ENCODE results near the gene SLC2A4RG.

The SLC2A4RG gene

DNA sequence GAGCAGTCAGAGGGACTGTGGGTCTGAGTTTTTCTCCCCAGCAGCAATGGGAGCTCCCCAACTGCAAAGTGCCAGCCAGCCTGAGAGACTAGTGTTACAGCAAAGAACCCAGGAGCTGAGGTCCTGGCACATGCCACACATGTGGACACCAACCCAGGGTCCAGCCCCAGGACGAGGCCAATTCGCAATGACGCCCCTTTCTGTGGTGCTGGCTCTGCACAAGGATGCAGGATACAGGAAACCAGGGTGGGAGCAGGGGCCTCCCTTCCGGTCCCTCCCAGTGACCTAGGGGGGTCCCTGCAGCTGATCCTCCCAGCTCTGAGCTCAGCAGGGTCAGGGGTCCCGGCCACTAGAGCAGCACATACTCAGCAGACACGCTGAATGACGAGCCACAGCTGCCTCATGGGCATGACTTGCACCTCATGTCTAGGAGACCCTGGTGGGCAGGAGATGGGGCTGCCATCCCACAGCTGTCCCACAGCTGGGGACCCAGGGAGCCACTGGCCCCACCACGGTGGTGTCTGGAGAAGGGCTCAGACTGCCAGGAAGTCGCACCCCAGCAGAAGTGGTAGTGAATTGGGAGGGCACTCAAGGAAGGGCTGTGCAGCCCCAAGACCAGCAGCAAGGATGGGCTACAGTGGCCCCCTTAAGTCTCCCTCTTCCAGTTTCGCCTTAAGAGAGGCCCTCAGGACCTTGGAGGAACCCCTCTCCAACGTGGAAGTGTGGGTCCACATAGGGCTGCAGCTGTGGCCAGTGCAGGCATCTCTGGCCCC is 35.4 kb upstream of the SLC2A4RG start:
- TF ChIP-seq, protein P1, sequence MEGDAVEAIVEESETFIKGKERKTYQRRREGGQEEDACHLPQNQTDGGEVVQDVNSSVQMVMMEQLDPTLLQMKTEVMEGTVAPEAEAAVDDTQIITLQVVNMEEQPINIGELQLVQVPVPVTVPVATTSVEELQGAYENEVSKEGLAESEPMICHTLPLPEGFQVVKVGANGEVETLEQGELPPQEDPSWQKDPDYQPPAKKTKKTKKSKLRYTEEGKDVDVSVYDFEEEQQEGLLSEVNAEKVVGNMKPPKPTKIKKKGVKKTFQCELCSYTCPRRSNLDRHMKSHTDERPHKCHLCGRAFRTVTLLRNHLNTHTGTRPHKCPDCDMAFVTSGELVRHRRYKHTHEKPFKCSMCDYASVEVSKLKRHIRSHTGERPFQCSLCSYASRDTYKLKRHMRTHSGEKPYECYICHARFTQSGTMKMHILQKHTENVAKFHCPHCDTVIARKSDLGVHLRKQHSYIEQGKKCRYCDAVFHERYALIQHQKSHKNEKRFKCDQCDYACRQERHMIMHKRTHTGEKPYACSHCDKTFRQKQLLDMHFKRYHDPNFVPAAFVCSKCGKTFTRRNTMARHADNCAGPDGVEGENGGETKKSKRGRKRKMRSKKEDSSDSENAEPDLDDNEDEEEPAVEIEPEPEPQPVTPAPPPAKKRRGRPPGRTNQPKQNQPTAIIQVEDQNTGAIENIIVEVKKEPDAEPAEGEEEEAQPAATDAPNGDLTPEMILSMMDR (IDR thresholded peaks at IDR 0.05; ENCODE audit: insufficient read depth, low read depth, low read length, missing control alignments) = no peak
- no peak overlapping the region for H3K4me3 ChIP-seq (ENCODE audit: low read depth, low read length)
- no peak for DNase-seq (ENCODE audit: low read depth)

- no peak overlapping the region for H3K4me3 ChIP-seq (ENCODE audit: low read depth, low read length)
- DNase-seq (ENCODE audit: low read depth) = no peak
- TF ChIP-seq, protein P1 (IDR thresholded peaks at IDR 0.05; ENCODE audit: insufficient read depth, low read depth, low read length, missing control alignments) = no peak
These were observed 34.8 kb upstream of the SLC2A4RG start for GRCh38 chr20:63704749-63705117.

DNA sequence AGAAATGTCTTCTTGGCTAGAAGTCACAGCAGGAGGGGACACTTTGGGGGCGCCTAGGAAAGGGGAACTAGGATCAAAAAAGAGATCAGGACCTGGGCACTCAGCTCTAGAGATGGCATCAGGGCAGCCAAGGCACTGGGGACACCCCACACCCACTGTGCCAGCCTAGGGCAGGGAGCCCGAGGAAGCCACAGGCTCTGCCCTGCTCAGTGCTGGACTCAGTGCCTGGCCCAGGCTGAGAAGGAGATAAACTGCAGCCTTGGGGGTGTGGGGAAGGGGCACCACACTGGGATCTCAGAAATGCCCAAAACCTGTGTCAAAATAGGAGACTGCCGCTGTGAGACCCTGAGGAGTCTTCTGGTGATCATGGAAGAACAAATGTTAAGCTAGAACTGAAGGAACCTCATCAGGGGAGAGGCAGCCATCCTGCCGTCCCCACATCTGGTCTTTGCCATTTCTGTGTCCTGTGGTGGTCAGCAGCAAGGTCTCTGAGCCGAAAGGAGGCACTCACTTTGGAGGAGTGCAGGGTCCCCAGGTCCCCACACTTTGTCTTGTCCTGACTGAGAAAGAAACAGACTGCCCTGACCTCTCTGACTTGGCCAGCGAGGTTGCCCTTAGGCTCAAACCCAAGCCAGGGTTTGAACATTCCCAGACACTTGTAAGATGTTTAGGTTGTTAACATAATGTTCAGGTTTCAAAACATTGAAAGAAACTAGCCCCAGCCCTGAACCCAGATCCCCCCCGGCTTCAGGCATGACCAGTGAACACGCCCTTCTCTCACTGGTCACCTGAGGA is 34.1 kb upstream of the SLC2A4RG start:
- TF ChIP-seq, protein P1 (IDR thresholded peaks at IDR 0.05; ENCODE audit: insufficient read depth, low read depth, low read length, missing control alignments) = no peak
- no peak overlapping the region for H3K4me3 ChIP-seq (ENCODE audit: low read depth, low read length)
- no peak for DNase-seq (ENCODE audit: low read depth)

DNA sequence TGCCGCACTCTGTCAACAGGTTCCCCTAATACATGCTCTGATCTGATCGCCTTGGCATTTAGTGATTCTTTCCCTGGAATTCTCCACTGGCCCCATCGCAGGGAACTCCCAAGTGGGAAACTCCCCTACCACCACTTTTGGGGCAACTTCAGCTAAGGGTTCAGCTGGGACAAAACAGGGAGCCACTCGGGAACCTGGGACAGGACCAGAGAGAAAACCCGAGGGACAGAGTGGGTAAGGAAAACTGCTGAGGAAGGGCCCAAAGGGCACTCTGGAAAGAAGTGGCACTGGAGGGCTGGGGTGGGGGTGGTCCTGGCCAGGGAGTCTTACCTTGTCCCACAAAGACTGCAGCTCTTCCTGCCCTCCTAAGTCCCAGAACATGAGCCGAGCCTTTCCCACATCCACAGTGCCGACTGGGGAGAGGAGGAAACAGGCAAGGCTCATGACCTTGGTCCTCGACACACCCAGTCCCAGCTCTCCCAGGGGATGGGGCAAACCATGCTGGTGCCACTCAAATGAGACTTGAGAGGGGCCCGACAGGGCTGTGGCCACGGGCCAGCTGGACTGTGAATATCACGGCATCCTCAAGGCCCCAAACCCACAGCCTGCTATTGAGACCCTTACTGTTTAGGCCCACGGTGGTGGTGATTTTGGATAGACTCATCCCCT is 33.4 kb upstream of the SLC2A4RG start:
- TF ChIP-seq, protein P1 (IDR thresholded peaks at IDR 0.05; ENCODE audit: insufficient read depth, low read depth, low read length, missing control alignments) = no peak
- peak; percentile 2 for DNase-seq (ENCODE audit: low read depth)
- H3K4me3 ChIP-seq (ENCODE audit: low read depth, low read length) = peak overlapping the region; percentile 77

DNA sequence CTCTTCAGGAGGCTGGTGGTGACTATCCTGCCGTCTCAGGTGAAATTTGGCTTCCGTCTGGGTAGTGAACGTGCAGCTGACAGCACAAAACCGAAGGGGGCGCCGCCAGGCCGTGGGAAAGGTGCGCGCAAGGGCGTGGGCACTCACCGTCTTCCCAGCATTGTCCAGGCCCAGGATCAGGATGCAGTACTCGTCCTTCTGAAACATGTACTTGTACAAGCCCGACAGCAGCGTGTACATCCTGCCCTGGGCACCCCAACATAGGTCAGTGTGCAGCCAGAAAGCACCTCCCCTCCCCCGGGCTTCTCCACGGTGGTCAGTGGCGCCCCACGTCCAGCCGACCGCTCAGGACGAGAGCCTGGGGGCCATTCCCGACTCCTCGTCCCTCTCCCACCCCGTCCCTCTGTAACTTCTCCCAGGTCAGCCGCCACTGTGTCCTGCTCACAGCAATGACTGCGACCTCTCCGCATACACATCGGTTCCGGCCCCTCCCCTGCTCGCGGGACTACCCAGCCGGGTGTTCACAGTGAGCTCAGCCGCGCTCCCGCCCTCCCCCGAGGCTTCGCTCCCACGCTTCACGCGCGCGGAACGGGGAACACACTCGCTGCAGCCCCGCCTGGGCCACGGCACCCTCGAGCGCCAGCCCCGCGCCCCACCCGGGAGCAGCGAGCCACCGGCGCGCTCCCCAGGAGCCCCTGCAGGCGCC is 32.6 kb upstream of the SLC2A4RG start:
- H3K4me3 ChIP-seq (ENCODE audit: low read depth, low read length) = peak overlapping the region; percentile 77
- DNase-seq (ENCODE audit: low read depth) = peak; percentile 84
- TF ChIP-seq, protein P1 (IDR thresholded peaks at IDR 0.05; ENCODE audit: insufficient read depth, low read depth, low read length, missing control alignments) = peak; percentile 84

- peak; percentile 94 for DNase-seq (ENCODE audit: low read depth)
- peak within 1 kb of the TSS; percentile 77 for H3K4me3 ChIP-seq (ENCODE audit: low read depth, low read length)
- TF ChIP-seq, protein P1 (IDR thresholded peaks at IDR 0.05; ENCODE audit: insufficient read depth, low read depth, low read length, missing control alignments) = no peak
These were observed 31.8 kb upstream of the SLC2A4RG start, which contains the start of the genes ARFRP1 and ZGPAT for GRCh38 chr20:63707558-63708300. TSS of gene ARFRP1 (minus strand) at chr20:63707976. CDS start at chr20:63707091, 885 bp downstream. TSS of gene ZGPAT (plus strand) at chr20:63708039. CDS start at chr20:63708581, 542 bp downstream.

Data from GM12865 (cell line).